ENCODE results near the gene GALNTL6. TPM values are rescaled to one million over a fixed set of nuclear protein-coding genes. Genes with fewer than 3 reads are reported as not detected.

GALNTL6 gene
- total and polyA plus RNA-seq, 2 donors (not counting 3 experiments of a cell fraction or from before 2014, with no cell fraction given), result not detected

- no peaks in the 10 kb centered on the region for H3K9me1 ChIP-seq (replicated peaks; ENCODE audit: control insufficient read depth, extremely low read depth, insufficient read depth, low read length)
- TF ChIP-seq CTCF (IDR thresholded peaks at IDR 0.05; ENCODE audit: extremely low read depth in 1 of 2, insufficient read depth in 1 of 2, low read depth in 1 of 2, low read length in 2 of 2), result no peak
- TF ChIP-seq POLR2A (IDR thresholded peaks at IDR 0.05; ENCODE audit: low read depth, low read length), result no peak
- no peak for TF ChIP-seq MYC (IDR thresholded peaks at IDR 0.05; ENCODE audit: low read depth, low read length)
- H2AFZ ChIP-seq (ENCODE audit: low read depth, low read length), result no peak overlapping the region
- H3K4me2 ChIP-seq (ENCODE audit: insufficient read depth, low read length), result no peak overlapping the region
- POLR2A ChIA-PET, result no interaction called here
- H3K27ac ChIP-seq (ENCODE audit: insufficient read depth, low read depth, low read length), result no peak overlapping the region
- dilution Hi-C loops (cut with MboI; ENCODE audit: extremely low pct_ligation_motif_present, low sequenced_read_pairs), result no loop called here
- no peak overlapping the region for H3K9ac ChIP-seq (replicated peaks; ENCODE audit: extremely low read depth, insufficient read depth, low read length)
- H4K20me1 ChIP-seq (replicated peaks; ENCODE audit: control insufficient read depth, extremely low read depth, insufficient read depth, low read length), result no peaks in the 10 kb centered on the region
- CTCF ChIA-PET, result no interaction called here
- DNase-seq (ENCODE audit: low read depth, low spot score) (no peak), FAIRE-seq (no peak)
- no peaks in the 10 kb centered on the region for H3K79me2 ChIP-seq (ENCODE audit: control insufficient read depth, insufficient read depth, low read length)
- no peaks in the 10 kb centered on the region for H3K36me3 ChIP-seq (ENCODE audit: control insufficient read depth in 2 of 2, extremely low read depth in 1 of 2, insufficient read depth in 2 of 2, low read length in 2 of 2)
- no peaks in the 10 kb centered on the region for H3K4me1 ChIP-seq (ENCODE audit: control insufficient read depth, extremely low read depth, insufficient read depth, low read length)
- H3K27me3 ChIP-seq (ENCODE audit: control insufficient read depth in 2 of 2, insufficient read depth in 2 of 2, low read length in 2 of 2), result no peaks in the 10 kb centered on the region
- H3K9me3 ChIP-seq (replicated peaks; ENCODE audit: control insufficient read depth, insufficient read depth, low read length), result no peaks in the 10 kb centered on the region
- intact Hi-C loops (cut with micrococcal nuclease), result no loop called here
- BruUV-seq (replicated peaks), result no TSS peak
- H3K4me3 ChIP-seq (replicated peaks in 1 of 3; ENCODE audit: insufficient read depth in 1 of 3, low read depth in 1 of 3, low read length in 3 of 3), result no peak overlapping the region
Observed at GRCh38 chr4:172806841-172807240, 993.6 kb downstream of the GALNTL6 start.

- FAIRE-seq (no peak), DNase-seq (ENCODE audit: low read depth, low spot score) (no peak)
- ChIA-PET POLR2A (no interaction called here), CTCF (no interaction called here)
- Histone ChIP-seq H3K4me1 (ENCODE audit: control insufficient read depth, extremely low read depth, insufficient read depth, low read length) (no peaks in the 10 kb centered on the region), H3K27me3 (ENCODE audit: control insufficient read depth in 2 of 2, insufficient read depth in 2 of 2, low read length in 2 of 2) (no peaks in the 10 kb centered on the region), H3K27ac (ENCODE audit: insufficient read depth, low read depth, low read length) (no peak overlapping the region), H3K4me2 (ENCODE audit: insufficient read depth, low read length) (no peak overlapping the region), H3K9ac (replicated peaks; ENCODE audit: extremely low read depth, insufficient read depth, low read length) (no peak overlapping the region), H3K79me2 (ENCODE audit: control insufficient read depth, insufficient read depth, low read length) (no peaks in the 10 kb centered on the region), H3K36me3 (ENCODE audit: control insufficient read depth in 2 of 2, extremely low read depth in 1 of 2, insufficient read depth in 2 of 2, low read length in 2 of 2) (no peaks in the 10 kb centered on the region), H3K9me3 (replicated peaks; ENCODE audit: control insufficient read depth, insufficient read depth, low read length) (no peaks in the 10 kb centered on the region), H4K20me1 (replicated peaks; ENCODE audit: control insufficient read depth, extremely low read depth, insufficient read depth, low read length) (no peaks in the 10 kb centered on the region), H3K4me3 (replicated peaks in 1 of 3; ENCODE audit: insufficient read depth in 1 of 3, low read depth in 1 of 3, low read length in 3 of 3) (no peak overlapping the region), H3K9me1 (replicated peaks; ENCODE audit: control insufficient read depth, extremely low read depth, insufficient read depth, low read length) (no peaks in the 10 kb centered on the region), H2AFZ (ENCODE audit: low read depth, low read length) (no peak overlapping the region)
- no peak for TF ChIP-seq GATA2 (IDR thresholded peaks at IDR 0.05; ENCODE audit: insufficient read depth, insufficient read length, low read depth, low read length)
- TF ChIP-seq POLR2AphosphoS5 (IDR thresholded peaks at IDR 0.05; ENCODE audit: insufficient read depth, low read depth, low read length), result no peak
- no peak for TF ChIP-seq JUN (IDR thresholded peaks at IDR 0.05; ENCODE audit: borderline replicate concordance, insufficient read depth, insufficient read length, low read depth)
- no peak for TF ChIP-seq EZH2 (IDR thresholded peaks at IDR 0.05; ENCODE audit: borderline replicate concordance, low read depth, low read length, severe bottlenecking)
- TF ChIP-seq POLR2A (IDR thresholded peaks at IDR 0.05; ENCODE audit: low read depth, low read length), result no peak
- no peak for TF ChIP-seq MAX (IDR thresholded peaks at IDR 0.05; ENCODE audit: insufficient read depth, insufficient read length)
- no peak for TF ChIP-seq CTCF (IDR thresholded peaks at IDR 0.05; ENCODE audit: extremely low read depth in 1 of 2, insufficient read depth in 1 of 2, low read depth in 1 of 2, low read length in 2 of 2)
- no peak for TF ChIP-seq FOS (IDR thresholded peaks at IDR 0.05; ENCODE audit: borderline replicate concordance, insufficient read depth, low read length)
- TF ChIP-seq MYC (IDR thresholded peaks at IDR 0.05; ENCODE audit: low read depth, low read length), result no peak
- BruUV-seq (replicated peaks), result no TSS peak
- dilution Hi-C loops (cut with MboI; ENCODE audit: extremely low pct_ligation_motif_present, low sequenced_read_pairs), result no loop called here
- intact Hi-C loops (cut with micrococcal nuclease), result no loop called here
Observed at GRCh38 chr4:172808196-172808595, 995.0 kb downstream of the GALNTL6 start.

All from endothelial cell of umbilical vein (primary cell).